Astrocyte of the spinal cord (primary cell): ENCODE data around the gene MRPL55.

Experiments used
- DNase-seq: peaks from one replicate; pipeline ENCODE4 v3.0.0; 2011; ENCODE audit warnings: low read depth, low spot score
- H3K4me3 ChIP-seq: 2 replicates; pipeline ENCODE4 v1.5.1; 2011; ENCODE audit warnings: low read depth, mild to moderate bottlenecking, low read length, moderate library complexity
- in situ Hi-C: cut with HindIII; loops from 2 replicates; pipeline ENCODE4 v1.10.0; 2017; ENCODE audit warnings: low sequenced_read_pairs
- TF ChIP-seq, protein P1 (sequence below): IDR thresholded peaks from 2 replicates; pipeline ENCODE4 v1.5.1; 2012; ENCODE audit warnings: low read depth, mild to moderate bottlenecking, low read length, inconsistent platforms

Gene MRPL55

DNA sequence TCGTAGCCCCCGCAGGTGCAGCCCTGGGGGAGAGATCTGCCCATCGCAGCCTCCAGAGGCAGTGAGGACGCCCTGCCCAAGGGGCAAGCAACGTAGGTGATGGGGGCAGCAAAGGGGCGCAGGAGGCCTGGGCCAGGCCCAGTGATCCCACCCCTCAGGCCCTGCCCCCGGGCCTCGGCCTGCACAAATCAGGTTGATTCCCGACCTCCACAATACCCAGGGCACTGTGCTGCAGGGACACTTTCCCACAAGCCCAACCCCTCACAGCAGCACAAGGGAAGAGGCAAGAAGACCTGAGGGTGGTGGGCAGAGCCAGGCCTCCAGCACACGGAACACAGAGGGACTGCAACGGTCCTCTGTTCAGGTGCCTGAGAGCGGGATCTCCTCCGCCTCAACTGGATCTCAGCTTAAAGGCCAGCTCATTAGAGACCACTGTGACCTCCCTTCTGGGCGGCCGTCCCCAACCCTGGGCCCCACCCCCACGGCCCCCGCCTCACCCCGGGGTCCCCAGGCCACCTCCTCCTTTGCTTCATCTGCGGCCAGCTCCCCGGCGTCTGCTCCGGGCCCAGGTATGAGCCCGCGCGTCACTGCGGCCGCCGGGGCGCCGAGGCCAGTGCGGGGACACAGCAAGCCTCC is 27.4 kb downstream of the MRPL55 start:
- TF ChIP-seq, protein P1, sequence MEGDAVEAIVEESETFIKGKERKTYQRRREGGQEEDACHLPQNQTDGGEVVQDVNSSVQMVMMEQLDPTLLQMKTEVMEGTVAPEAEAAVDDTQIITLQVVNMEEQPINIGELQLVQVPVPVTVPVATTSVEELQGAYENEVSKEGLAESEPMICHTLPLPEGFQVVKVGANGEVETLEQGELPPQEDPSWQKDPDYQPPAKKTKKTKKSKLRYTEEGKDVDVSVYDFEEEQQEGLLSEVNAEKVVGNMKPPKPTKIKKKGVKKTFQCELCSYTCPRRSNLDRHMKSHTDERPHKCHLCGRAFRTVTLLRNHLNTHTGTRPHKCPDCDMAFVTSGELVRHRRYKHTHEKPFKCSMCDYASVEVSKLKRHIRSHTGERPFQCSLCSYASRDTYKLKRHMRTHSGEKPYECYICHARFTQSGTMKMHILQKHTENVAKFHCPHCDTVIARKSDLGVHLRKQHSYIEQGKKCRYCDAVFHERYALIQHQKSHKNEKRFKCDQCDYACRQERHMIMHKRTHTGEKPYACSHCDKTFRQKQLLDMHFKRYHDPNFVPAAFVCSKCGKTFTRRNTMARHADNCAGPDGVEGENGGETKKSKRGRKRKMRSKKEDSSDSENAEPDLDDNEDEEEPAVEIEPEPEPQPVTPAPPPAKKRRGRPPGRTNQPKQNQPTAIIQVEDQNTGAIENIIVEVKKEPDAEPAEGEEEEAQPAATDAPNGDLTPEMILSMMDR: no peak
- in situ Hi-C loops: no loop called here
- H3K4me3 ChIP-seq: peak overlapping the region; percentile 76
- no peak for DNase-seq

DNA sequence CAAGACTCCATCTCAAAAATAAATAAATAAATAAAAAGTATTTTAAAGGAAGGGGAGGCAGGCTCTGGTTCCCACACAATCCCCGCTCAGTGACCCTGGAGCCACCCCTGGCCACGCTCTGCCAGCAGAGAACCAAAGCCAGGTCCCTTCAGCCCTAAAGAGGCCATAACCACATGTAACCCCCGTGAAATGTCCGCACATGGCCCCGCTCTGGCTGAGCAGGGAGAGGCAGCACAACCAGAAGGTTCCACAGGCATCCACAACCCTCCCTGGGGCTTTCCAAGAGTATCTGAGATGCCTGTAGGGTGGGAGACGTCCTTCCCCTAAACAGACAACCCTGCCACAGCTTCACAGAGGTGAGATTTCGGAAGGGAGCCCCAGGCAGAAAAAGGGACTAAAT is 28.0 kb downstream of the MRPL55 start:
- in situ Hi-C loops: no loop called here
- no peak for DNase-seq
- peak overlapping the region; percentile 76 for H3K4me3 ChIP-seq
- TF ChIP-seq, protein P1: no peak

DNA sequence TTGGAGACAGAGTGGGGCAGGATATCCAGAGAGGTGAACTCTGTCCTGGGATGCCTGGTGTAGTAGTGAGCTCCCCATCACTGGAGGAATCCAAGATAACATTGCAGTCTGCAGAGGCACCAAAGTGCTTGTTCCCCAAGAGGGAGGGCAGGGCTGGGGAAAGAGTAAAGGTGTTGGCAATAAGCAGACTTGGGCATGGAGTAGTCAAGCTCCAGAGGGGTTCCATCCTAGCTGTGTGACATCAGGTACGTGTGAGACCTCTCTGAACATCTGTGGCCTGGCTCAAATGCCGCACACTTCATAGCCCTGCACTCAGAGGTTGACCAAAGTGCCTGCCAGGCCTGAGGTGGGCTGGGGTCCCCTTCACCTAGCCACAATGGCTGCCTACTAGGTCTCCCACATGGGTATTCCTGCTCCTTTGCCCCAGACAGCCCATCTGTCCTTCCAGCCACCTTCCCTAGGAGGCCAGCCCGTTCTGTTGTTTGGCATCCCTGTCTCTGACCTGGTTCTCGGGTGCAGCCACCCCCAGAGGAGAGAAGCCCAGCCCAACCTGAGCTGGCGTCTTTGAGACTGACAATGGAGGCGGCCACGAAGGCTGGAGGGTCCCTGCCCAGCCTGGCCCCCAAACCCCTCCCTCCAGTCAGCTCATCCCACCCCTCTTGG is 29.4 kb downstream of the MRPL55 start:
- no peak for DNase-seq
- TF ChIP-seq, protein P1: no peak

DNA sequence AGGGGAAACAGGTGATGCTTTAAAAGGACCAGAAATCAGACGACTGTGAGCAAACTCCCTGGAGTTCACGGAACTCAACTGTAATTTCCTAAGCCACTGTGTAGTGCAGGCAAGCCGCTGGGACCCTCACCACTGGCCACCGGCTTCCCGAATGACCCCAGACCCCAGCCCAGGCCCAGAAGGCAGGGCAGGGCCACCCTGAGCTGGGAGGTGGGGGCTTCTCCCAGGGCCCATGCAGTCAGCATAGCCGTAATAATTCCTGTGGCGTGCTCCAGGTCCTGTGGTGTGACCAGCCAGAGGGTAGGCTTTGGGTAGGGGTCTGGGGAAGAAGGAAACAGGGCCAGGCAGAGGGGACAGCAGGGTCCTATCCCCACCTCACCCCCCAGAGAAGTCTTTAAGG is 30.1 kb downstream of the MRPL55 start:
- DNase-seq: no peak
- TF ChIP-seq, protein P1: no peak
- H3K4me3 ChIP-seq: no peak overlapping the region
- in situ Hi-C loops: no loop called here

More for the DNA sequence above, 29.4 kb downstream of the MRPL55 start:
- H3K4me3 ChIP-seq: no peak overlapping the region
- in situ Hi-C loops: no loop called here

GRCh38 chr1:228077565-228078330 is 31.4 kb downstream of the MRPL55 start:
- no peak overlapping the region for H3K4me3 ChIP-seq
- TF ChIP-seq, protein P1: no peak
- DNase-seq: no peak
- in situ Hi-C loops: no loop called here

GRCh38 chr1:228076796-228077430 is 32.2 kb downstream of the MRPL55 start:
- in situ Hi-C loops: no loop called here
- TF ChIP-seq, protein P1: no peak
- H3K4me3 ChIP-seq: no peak overlapping the region
- no peak for DNase-seq
